ENCODE measurements around the gene CFAP54. TPM values are rescaled to one million over a fixed set of nuclear protein-coding genes. Genes with fewer than 3 reads are reported as not detected.

Gene CFAP54
- polyA plus RNA-seq, 1 donor from 2014 or later, result 1.1 TPM

DNA sequence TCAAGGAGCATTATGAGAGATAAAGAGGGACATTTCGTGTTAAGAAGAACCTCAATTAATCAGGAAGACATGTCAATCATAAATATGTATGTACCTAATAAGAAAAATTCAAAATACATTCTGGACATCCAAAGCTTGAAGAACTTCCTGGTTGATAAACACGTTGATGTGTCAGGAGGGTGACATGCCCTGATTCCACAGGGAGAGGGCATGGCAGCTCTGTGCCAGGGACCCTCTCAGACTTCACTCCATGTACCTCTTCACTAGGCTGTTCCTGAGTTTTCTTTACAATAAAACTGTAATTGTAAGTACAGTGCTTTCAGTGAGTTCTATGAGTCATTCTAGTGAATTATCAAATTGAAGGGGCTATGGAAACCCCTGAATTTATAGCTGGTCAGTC, 163.5 kb downstream of the CFAP54 start:
- Histone ChIP-seq H3F3A (ENCODE audit: insufficient read depth, low read length, poor library complexity, severe bottlenecking) (no peaks in the 10 kb centered on the region), H3K4me2 (ENCODE audit: low read length) (no peak overlapping the region), H2AFZ (ENCODE audit: low read depth, low read length) (no peak overlapping the region), H3K27me3 (ENCODE audit: insufficient read depth, low read depth, low read length) (no peaks in the 10 kb centered on the region), H4K20me1 (ENCODE audit: insufficient read depth) (no peaks in the 10 kb centered on the region), H3K4me3 (ENCODE audit: low read length) (no peak overlapping the region), H3K9me2 (ENCODE audit: insufficient read depth, low read length) (no peaks in the 10 kb centered on the region), H3K79me2 (replicated peaks; ENCODE audit: insufficient read depth, low read length) (no peaks in the 10 kb centered on the region), H3K9me3 (ENCODE audit: low read length) (no peaks in the 10 kb centered on the region), H3K36me3 (ENCODE audit: insufficient read depth, low read length) (no peaks in the 10 kb centered on the region), H3K9ac (ENCODE audit: low read length) (no peak overlapping the region), H3K27ac (ENCODE audit: low read length) (no peak overlapping the region)
- no peak for TF ChIP-seq MXI1 (conservative IDR thresholded peaks at IDR 0.05; ENCODE audit: poor library complexity, severe bottlenecking)
- TF ChIP-seq TAF1 (IDR thresholded peaks at IDR 0.05; ENCODE audit: low read depth), result no peak
- no peak for TF ChIP-seq EP300 (conservative IDR thresholded peaks at IDR 0.05; ENCODE audit: poor library complexity, severe bottlenecking)
- TF ChIP-seq, protein P1, sequence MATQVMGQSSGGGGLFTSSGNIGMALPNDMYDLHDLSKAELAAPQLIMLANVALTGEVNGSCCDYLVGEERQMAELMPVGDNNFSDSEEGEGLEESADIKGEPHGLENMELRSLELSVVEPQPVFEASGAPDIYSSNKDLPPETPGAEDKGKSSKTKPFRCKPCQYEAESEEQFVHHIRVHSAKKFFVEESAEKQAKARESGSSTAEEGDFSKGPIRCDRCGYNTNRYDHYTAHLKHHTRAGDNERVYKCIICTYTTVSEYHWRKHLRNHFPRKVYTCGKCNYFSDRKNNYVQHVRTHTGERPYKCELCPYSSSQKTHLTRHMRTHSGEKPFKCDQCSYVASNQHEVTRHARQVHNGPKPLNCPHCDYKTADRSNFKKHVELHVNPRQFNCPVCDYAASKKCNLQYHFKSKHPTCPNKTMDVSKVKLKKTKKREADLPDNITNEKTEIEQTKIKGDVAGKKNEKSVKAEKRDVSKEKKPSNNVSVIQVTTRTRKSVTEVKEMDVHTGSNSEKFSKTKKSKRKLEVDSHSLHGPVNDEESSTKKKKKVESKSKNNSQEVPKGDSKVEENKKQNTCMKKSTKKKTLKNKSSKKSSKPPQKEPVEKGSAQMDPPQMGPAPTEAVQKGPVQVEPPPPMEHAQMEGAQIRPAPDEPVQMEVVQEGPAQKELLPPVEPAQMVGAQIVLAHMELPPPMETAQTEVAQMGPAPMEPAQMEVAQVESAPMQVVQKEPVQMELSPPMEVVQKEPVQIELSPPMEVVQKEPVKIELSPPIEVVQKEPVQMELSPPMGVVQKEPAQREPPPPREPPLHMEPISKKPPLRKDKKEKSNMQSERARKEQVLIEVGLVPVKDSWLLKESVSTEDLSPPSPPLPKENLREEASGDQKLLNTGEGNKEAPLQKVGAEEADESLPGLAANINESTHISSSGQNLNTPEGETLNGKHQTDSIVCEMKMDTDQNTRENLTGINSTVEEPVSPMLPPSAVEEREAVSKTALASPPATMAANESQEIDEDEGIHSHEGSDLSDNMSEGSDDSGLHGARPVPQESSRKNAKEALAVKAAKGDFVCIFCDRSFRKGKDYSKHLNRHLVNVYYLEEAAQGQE (IDR thresholded peaks at IDR 0.05; ENCODE audit: borderline replicate concordance), result no peak
- TF ChIP-seq POLR2AphosphoS5 (IDR thresholded peaks at IDR 0.05), result no peak
- TF ChIP-seq SMC3 (conservative IDR thresholded peaks at IDR 0.05; ENCODE audit: poor library complexity), result no peak
- TF ChIP-seq, protein P2, sequence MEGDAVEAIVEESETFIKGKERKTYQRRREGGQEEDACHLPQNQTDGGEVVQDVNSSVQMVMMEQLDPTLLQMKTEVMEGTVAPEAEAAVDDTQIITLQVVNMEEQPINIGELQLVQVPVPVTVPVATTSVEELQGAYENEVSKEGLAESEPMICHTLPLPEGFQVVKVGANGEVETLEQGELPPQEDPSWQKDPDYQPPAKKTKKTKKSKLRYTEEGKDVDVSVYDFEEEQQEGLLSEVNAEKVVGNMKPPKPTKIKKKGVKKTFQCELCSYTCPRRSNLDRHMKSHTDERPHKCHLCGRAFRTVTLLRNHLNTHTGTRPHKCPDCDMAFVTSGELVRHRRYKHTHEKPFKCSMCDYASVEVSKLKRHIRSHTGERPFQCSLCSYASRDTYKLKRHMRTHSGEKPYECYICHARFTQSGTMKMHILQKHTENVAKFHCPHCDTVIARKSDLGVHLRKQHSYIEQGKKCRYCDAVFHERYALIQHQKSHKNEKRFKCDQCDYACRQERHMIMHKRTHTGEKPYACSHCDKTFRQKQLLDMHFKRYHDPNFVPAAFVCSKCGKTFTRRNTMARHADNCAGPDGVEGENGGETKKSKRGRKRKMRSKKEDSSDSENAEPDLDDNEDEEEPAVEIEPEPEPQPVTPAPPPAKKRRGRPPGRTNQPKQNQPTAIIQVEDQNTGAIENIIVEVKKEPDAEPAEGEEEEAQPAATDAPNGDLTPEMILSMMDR (IDR thresholded peaks at IDR 0.05; ENCODE audit: poor library complexity, severe bottlenecking), result no peak
- no peak for TF ChIP-seq RAD21 (conservative IDR thresholded peaks at IDR 0.05)
- TF ChIP-seq EZH2 (IDR thresholded peaks at IDR 0.05; ENCODE audit: borderline replicate concordance, insufficient read depth, low read length, poor library complexity, severe bottlenecking), result no peak

DNA sequence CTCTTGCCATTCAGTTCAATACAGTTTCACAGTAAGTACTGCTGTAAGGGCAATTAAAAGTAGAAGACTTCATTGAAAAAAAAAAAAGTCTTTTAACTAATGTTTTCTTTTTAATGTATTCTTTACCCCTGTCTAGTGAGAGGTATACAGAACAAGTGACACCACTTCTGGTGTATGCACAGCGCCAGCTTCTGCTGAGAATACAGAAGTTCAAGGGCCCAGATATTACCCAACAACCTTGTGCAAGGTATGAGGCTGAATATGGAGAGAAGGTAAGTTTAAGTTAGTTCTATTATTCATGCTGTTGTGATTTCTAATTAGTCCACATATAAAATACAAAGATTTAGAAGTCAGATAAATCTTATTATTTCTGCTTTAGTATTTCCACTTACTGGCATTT, 168.7 kb downstream of the CFAP54 start:
- Histone ChIP-seq H3K4me2 (ENCODE audit: low read length) (no peak overlapping the region), H3K9ac (ENCODE audit: low read length) (no peak overlapping the region), H3K4me3 (ENCODE audit: low read length) (no peak overlapping the region), H4K20me1 (ENCODE audit: insufficient read depth) (no peaks in the 10 kb centered on the region), H3K9me3 (ENCODE audit: low read length) (no peaks in the 10 kb centered on the region), H3K79me2 (replicated peaks; ENCODE audit: insufficient read depth, low read length) (no peaks in the 10 kb centered on the region), H3K27ac (ENCODE audit: low read length) (no peak overlapping the region), H2AFZ (ENCODE audit: low read depth, low read length) (no peak overlapping the region), H3F3A (ENCODE audit: insufficient read depth, low read length, poor library complexity, severe bottlenecking) (no peaks in the 10 kb centered on the region), H3K36me3 (ENCODE audit: insufficient read depth, low read length) (no peaks in the 10 kb centered on the region), H3K9me2 (ENCODE audit: insufficient read depth, low read length) (no peaks in the 10 kb centered on the region), H3K27me3 (ENCODE audit: insufficient read depth, low read depth, low read length) (no peaks in the 10 kb centered on the region)
- TF ChIP-seq SMC3 (conservative IDR thresholded peaks at IDR 0.05; ENCODE audit: poor library complexity) (no peak), TAF1 (IDR thresholded peaks at IDR 0.05; ENCODE audit: low read depth) (no peak), MXI1 (conservative IDR thresholded peaks at IDR 0.05; ENCODE audit: poor library complexity, severe bottlenecking) (no peak), RAD21 (conservative IDR thresholded peaks at IDR 0.05) (no peak)
- TF ChIP-seq, protein P2 (IDR thresholded peaks at IDR 0.05; ENCODE audit: poor library complexity, severe bottlenecking), result no peak

All from neural cell (in vitro differentiated cells).